Trophoblast cell (in vitro differentiated cells and primary cell): ENCODE measurements around the gene ARRDC3.

Experiments
- DNase-seq, 2 donors: peaks; one replicate each; pipeline ENCODE4 v3.0.0-alpha.2; 2016
- H2AFZ ChIP-seq: 2 replicates; pipeline ENCODE4 v1.6.1; 2013; ENCODE audit warnings: low read length, moderate library complexity, mild to moderate bottlenecking; ENCODE audit not compliant: insufficient read depth, poor library complexity
- H2AK5ac ChIP-seq: 2 replicates; pipeline ENCODE4 v1.6.1; 2013; ENCODE audit warnings: mild to moderate bottlenecking, low read length
- H2BK120ac ChIP-seq: 2 replicates; pipeline ENCODE4 v1.6.1; 2013; ENCODE audit warnings: low read length, mild to moderate bottlenecking, moderate library complexity; ENCODE audit not compliant: insufficient read depth, poor library complexity
- H2BK12ac ChIP-seq: 2 replicates; pipeline ENCODE4 v1.6.1; 2013; ENCODE audit warnings: mild to moderate bottlenecking, low read length, moderate library complexity
- H2BK5ac ChIP-seq: 2 replicates; pipeline ENCODE4 v1.6.1; 2013; ENCODE audit warnings: low read length, low read depth, moderate library complexity, mild to moderate bottlenecking; ENCODE audit not compliant: poor library complexity
- H3K14ac ChIP-seq: 2 replicates; pipeline ENCODE4 v1.6.1; 2013; ENCODE audit warnings: mild to moderate bottlenecking, low read length
- H3K18ac ChIP-seq: 2 replicates; pipeline ENCODE4 v1.6.1; 2013; ENCODE audit warnings: mild to moderate bottlenecking, low read length
- H3K23ac ChIP-seq: 2 replicates; pipeline ENCODE4 v1.6.1; 2013; ENCODE audit warnings: low read length
- H3K27ac ChIP-seq: 2 replicates; pipeline ENCODE4 v1.5.1; 2013; ENCODE audit warnings: low read depth, mild to moderate bottlenecking, inconsistent platforms, low read length, moderate library complexity
- H3K27me3 ChIP-seq: 2 replicates; pipeline ENCODE4 v1.6.1; 2013; ENCODE audit warnings: inconsistent platforms, mild to moderate bottlenecking, low read length, moderate library complexity; ENCODE audit not compliant: insufficient read depth
- H3K36me3 ChIP-seq, 2 experiments: 1 replicate in 1 of 2; 2 replicates in 1 of 2; pipeline ENCODE4 v1.6.1; 2013; ENCODE audit warnings: low read length in 2 of 2, mild to moderate bottlenecking in 2 of 2, moderate library complexity in 1 of 2; ENCODE audit not compliant: insufficient read depth in 2 of 2, control insufficient read depth in 1 of 2
- H3K4ac ChIP-seq: 2 replicates; pipeline ENCODE4 v1.6.1; 2013; ENCODE audit warnings: low read depth, mild to moderate bottlenecking, low read length, moderate library complexity
- H3K4me1 ChIP-seq, 2 experiments: 1 replicate in 1 of 2; 2 replicates in 1 of 2; pipeline ENCODE4 v1.6.1; 2013; ENCODE audit warnings: low read length in 2 of 2, mild to moderate bottlenecking in 2 of 2, moderate library complexity in 1 of 2; ENCODE audit not compliant: insufficient read depth in 2 of 2, control insufficient read depth in 1 of 2
- H3K4me2 ChIP-seq: 2 replicates; pipeline ENCODE4 v1.6.1; 2013; ENCODE audit warnings: inconsistent platforms, mild to moderate bottlenecking, low read length, moderate library complexity
- H3K4me3 ChIP-seq: 2 replicates; pipeline ENCODE4 v1.5.1; 2013; ENCODE audit warnings: mild to moderate bottlenecking, low read depth, low read length, inconsistent platforms
- H3K79me1 ChIP-seq: one replicate; pipeline ENCODE4 v1.6.1; 2013; ENCODE audit warnings: low read length
- H3K79me2 ChIP-seq: 2 replicates; pipeline ENCODE4 v1.6.1; 2013; ENCODE audit warnings: low read length, mild to moderate bottlenecking; ENCODE audit not compliant: control insufficient read depth, insufficient read depth, poor library complexity
- H3K9ac ChIP-seq: 2 replicates; pipeline ENCODE4 v1.6.1; 2013; ENCODE audit warnings: mild to moderate bottlenecking, low read length
- H3K9me3 ChIP-seq: 2 replicates; pipeline ENCODE4 v1.6.1; 2013; ENCODE audit warnings: low read depth, mild to moderate bottlenecking, control low read depth, inconsistent platforms, low read length; ENCODE audit not compliant: insufficient read depth
- H4K12ac ChIP-seq: 2 replicates; pipeline ENCODE4 v1.6.1; 2013; ENCODE audit warnings: low read depth, mild to moderate bottlenecking, low read length, moderate library complexity
- H4K8ac ChIP-seq: 2 replicates; pipeline ENCODE4 v1.6.1; 2013; ENCODE audit warnings: low read depth, mild to moderate bottlenecking, low read length, moderate library complexity
- H4K91ac ChIP-seq: one replicate; pipeline ENCODE4 v1.6.1; 2013; ENCODE audit warnings: low read depth, mild to moderate bottlenecking, low read length, moderate library complexity
- WGBS: extraction: QIAGEN DNeasy Blood & Tissue Kit; methylation state at CpG from one replicate; pipeline ENCODE4 v1.1.7; 2013; ENCODE audit warnings: missing lambda C conversion rate; ENCODE audit not compliant: insufficient read length, insufficient coverage; ENCODE audit errors: extremely low coverage; 5-methylcytosine and 5-hydroxymethylcytosine counted together

ARRDC3 gene

GRCh38 chr5:91332267-91333045 is 50.7 kb downstream of the ARRDC3 start:
- no CpG with 5 or more reads among the region's 8 CpGs for WGBS
- no peak overlapping the region for H3K18ac ChIP-seq
- no peak overlapping the region for H3K23ac ChIP-seq
- H3K4me2 ChIP-seq: no peak overlapping the region
- no peak overlapping the region for H3K27ac ChIP-seq
- H2BK120ac ChIP-seq: no peak overlapping the region
- peaks cover 0 to 5% of the 10 kb centered on the region in 2 experiments for H3K4me1 ChIP-seq
- no peak overlapping the region for H2AK5ac ChIP-seq
- H2BK5ac ChIP-seq: no peak overlapping the region
- no peaks in the 10 kb centered on the region for H3K79me2 ChIP-seq
- no peaks in the 10 kb centered on the region for H3K36me3 ChIP-seq
- no peak overlapping the region for H3K9ac ChIP-seq
- no peak overlapping the region for H4K91ac ChIP-seq
- H3K14ac ChIP-seq: no peak overlapping the region
- H3K4me3 ChIP-seq: no peak overlapping the region
- H3K79me1 ChIP-seq: peaks cover 2% of the 10 kb centered on the region
- no peak overlapping the region for H2AFZ ChIP-seq
- no peaks in the 10 kb centered on the region for H3K9me3 ChIP-seq
- H4K12ac ChIP-seq: no peak overlapping the region
- H2BK12ac ChIP-seq: no peak overlapping the region
- no peak overlapping the region for H4K8ac ChIP-seq
- no peaks in the 10 kb centered on the region for H3K27me3 ChIP-seq
- no peak overlapping the region for H3K4ac ChIP-seq
- peak; percentile 72 to 76 for DNase-seq

GRCh38 chr5:91331705-91332104 is 51.4 kb downstream of the ARRDC3 start:
- no peak overlapping the region for H3K9ac ChIP-seq
- peaks cover 2% of the 10 kb centered on the region for H3K79me1 ChIP-seq
- H3K23ac ChIP-seq: no peak overlapping the region
- DNase-seq: no peak
- H3K18ac ChIP-seq: no peak overlapping the region
- H3K4me1 ChIP-seq: peaks cover 0 to 5% of the 10 kb centered on the region in 2 experiments
- no peaks in the 10 kb centered on the region for H3K36me3 ChIP-seq
- no peak overlapping the region for H2AK5ac ChIP-seq
- H3K27ac ChIP-seq: no peak overlapping the region
- H2BK5ac ChIP-seq: no peak overlapping the region
- H3K27me3 ChIP-seq: no peaks in the 10 kb centered on the region
- no peak overlapping the region for H2BK120ac ChIP-seq
- no peaks in the 10 kb centered on the region for H3K9me3 ChIP-seq
- no peak overlapping the region for H2BK12ac ChIP-seq
- H3K4ac ChIP-seq: no peak overlapping the region
- no peak overlapping the region for H2AFZ ChIP-seq
- no CpG with 5 or more reads among the region's 1 CpG for WGBS
- H4K8ac ChIP-seq: no peak overlapping the region
- H4K12ac ChIP-seq: no peak overlapping the region
- H3K79me2 ChIP-seq: no peaks in the 10 kb centered on the region
- H3K14ac ChIP-seq: no peak overlapping the region
- H3K4me2 ChIP-seq: no peak overlapping the region
- H3K4me3 ChIP-seq: no peak overlapping the region
- no peak overlapping the region for H4K91ac ChIP-seq

- Histone ChIP-seq H3K27me3 (no peaks in the 10 kb centered on the region), H2BK120ac (no peak overlapping the region), H3K9me3 (no peaks in the 10 kb centered on the region), H2BK12ac (no peak overlapping the region), H2BK5ac (no peak overlapping the region), H3K4me2 (no peak overlapping the region), H3K4me1 (peaks cover 2 to 11% of the 10 kb centered on the region in 2 experiments), H3K79me1 (peaks cover 2% of the 10 kb centered on the region), H3K4me3 (no peak overlapping the region), H4K8ac (no peak overlapping the region), H3K9ac (no peak overlapping the region), H3K36me3 (no peaks in the 10 kb centered on the region), H4K91ac (no peak overlapping the region), H4K12ac (no peak overlapping the region), H2AK5ac (no peak overlapping the region), H3K23ac (no peak overlapping the region), H3K27ac (no peak overlapping the region), H3K14ac (no peak overlapping the region), H3K79me2 (no peaks in the 10 kb centered on the region), H2AFZ (no peak overlapping the region), H3K4ac (no peak overlapping the region), H3K18ac (no peak overlapping the region)
- DNase-seq: peak; percentile 53 to 80
- no CpG with 5 or more reads among the region's 1 CpG for WGBS
These were observed 53.8 kb downstream of the ARRDC3 start for GRCh38 chr5:91329283-91329682.

GRCh38 chr5:91328743-91329142 is 54.4 kb downstream of the ARRDC3 start:
- no peak overlapping the region for H2AK5ac ChIP-seq
- H2BK5ac ChIP-seq: no peak overlapping the region
- no peak overlapping the region for H2BK120ac ChIP-seq
- H2BK12ac ChIP-seq: no peak overlapping the region
- H3K14ac ChIP-seq: no peak overlapping the region
- no CpG with 5 or more reads among the region's 4 CpGs for WGBS
- DNase-seq: no peak
- no peak overlapping the region for H4K91ac ChIP-seq
- H3K79me2 ChIP-seq: no peaks in the 10 kb centered on the region
- no peak overlapping the region for H3K9ac ChIP-seq
- no peak overlapping the region for H3K4me2 ChIP-seq
- no peaks in the 10 kb centered on the region for H3K9me3 ChIP-seq
- H4K8ac ChIP-seq: no peak overlapping the region
- H3K4me1 ChIP-seq: peaks cover 2 to 12% of the 10 kb centered on the region in 2 experiments
- no peak overlapping the region for H3K18ac ChIP-seq
- no peak overlapping the region for H3K4ac ChIP-seq
- H3K36me3 ChIP-seq: no peaks in the 10 kb centered on the region
- H3K79me1 ChIP-seq: peaks cover 2% of the 10 kb centered on the region
- H3K27ac ChIP-seq: no peak overlapping the region
- no peak overlapping the region for H3K4me3 ChIP-seq
- H4K12ac ChIP-seq: no peak overlapping the region
- no peak overlapping the region for H2AFZ ChIP-seq
- H3K27me3 ChIP-seq: no peaks in the 10 kb centered on the region
- no peak overlapping the region for H3K23ac ChIP-seq
